Measurements from ENCODE around the gene ILK. TPM values are rescaled to one million over a fixed set of nuclear protein-coding genes. Genes with fewer than 3 reads are reported as not detected.

Gene ILK
- total and polyA plus RNA-seq, 2 donors: 216 to 578 TPM

DNA sequence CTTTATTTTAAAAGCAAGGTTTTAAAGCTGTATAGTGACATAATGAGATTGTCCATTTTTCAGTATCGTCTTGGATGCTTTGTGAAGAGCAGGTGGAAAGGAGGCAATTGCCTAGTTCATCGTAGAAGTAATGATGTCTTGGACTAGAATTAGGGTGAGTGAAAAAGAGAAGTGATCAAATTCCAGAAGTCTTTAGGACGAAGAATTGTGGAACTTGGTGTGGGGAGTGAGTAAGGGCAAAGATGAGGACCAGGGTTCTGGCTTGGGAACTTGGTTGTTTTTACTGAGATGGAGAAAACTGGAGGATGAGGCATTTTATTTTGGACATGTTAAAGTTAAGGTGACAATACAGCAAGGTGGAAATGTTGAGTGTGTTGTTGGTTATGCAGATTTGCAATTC, 1.2 kb downstream of the ILK start:
- WGBS: 8% methylated on average over 3 of the region's 3 CpGs
- H3K27ac ChIP-seq (ENCODE audit: low read depth): peak overlapping the region; percentile 27
- H3K36me3 ChIP-seq (ENCODE audit: insufficient read depth): no peaks in the 10 kb centered on the region
- H3K4me3 ChIP-seq (ENCODE audit: low read depth, low read length): peak overlapping the region; percentile 80
- DNase-seq (ENCODE audit: extremely low spot score): no peak
- H3K4me1 ChIP-seq (ENCODE audit: insufficient read depth): peaks cover 2% of the 10 kb centered on the region

DNA sequence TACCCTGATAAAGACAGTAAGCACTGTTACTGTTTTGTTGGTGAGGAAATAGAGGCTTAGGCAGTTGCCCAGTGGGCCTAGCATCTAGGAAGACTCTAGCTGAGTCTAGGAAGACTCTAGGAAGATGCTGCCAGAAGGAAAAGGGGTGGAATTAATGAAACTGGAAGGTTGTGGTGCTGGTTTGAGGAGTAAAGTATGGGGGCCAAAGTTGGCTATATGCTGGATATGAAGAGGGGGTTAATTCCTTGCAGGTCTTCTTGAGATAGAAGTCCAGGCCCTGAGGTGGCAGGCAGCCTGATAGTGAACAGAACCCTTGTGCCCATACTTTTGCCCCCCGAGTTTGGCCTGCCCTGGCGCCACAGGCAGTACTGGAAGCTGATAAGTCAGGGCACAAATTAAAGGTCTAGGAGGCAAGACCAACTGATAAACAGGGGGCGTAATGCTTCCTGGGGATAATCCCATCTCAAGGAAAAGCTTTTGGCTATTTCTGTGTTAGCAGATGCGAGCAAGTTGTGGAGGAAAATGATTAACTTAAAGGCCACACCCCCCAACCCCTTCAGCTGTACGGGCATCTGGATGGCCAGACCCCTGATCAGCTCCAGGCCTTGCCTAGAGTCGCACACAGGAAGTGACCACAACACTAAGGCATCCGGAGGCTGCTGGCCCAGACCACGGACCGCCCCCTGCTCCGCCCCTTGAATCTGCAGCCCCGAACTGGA, 3.1 kb downstream of the ILK start:
- WGBS: 4% methylated on average over 11 of the region's 11 CpGs
- peak; percentile 87 for DNase-seq (ENCODE audit: extremely low spot score)
- peaks cover 2% of the 10 kb centered on the region for H3K36me3 ChIP-seq (ENCODE audit: insufficient read depth)
- H3K4me1 ChIP-seq (ENCODE audit: insufficient read depth): peaks cover 2% of the 10 kb centered on the region
- no peak overlapping the region for H3K4me3 ChIP-seq (ENCODE audit: low read depth, low read length)
- peak overlapping the region; percentile 96 for H3K27ac ChIP-seq (ENCODE audit: low read depth)

DNA sequence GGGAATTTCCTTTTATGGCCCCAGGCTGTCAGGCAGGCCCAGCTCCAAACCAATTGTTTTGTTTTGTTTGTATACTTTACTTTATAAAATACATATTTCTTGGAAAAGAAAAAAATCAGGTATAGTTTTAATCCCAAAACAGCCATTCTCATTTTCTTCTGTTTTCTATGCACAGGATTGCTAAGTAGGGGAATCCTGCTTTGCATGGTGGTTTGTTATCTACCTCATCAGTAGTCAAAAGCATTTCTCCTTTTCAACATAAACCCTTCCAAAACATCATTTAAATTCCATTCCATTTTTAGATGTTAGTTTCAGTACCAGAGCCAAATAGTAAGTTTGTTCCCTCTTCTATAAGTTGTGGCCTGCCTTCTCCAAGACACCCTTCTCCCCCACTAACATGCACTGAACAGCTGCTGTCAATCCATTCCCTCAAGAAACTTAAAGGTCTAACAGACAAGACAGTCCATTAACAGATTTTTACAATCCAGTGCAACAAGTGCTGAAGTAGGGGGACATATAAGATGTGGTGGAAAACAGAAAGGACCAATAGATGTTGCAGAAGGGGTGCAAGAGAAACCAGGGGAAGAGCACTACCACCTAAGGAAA, 3.7 kb downstream of the ILK start:
- DNase-seq (ENCODE audit: extremely low spot score): no peak
- H3K4me3 ChIP-seq (ENCODE audit: low read depth, low read length): no peak overlapping the region

DNA sequence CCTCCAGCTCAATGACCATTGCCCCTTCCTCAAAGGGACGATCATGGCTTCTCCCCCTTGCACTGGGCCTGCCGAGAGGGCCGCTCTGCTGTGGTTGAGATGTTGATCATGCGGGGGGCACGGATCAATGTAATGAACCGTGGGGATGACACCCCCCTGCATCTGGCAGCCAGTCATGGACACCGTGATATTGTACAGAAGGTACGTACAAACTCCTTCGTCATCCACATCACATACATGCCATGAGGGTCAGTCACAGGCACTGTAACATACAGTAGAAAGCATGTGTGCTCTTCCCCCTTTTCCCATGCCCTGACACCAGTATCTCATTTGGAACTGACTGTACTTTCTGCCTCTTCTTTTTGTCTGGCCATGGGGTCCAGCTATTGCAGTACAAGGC, 4.4 kb downstream of the ILK start:
- DNase-seq (ENCODE audit: extremely low spot score): no peak
- H3K4me1 ChIP-seq (ENCODE audit: insufficient read depth): no peaks in the 10 kb centered on the region
- 86% methylated on average over 9 of the region's 9 CpGs for WGBS
- peaks cover 2% of the 10 kb centered on the region for H3K36me3 ChIP-seq (ENCODE audit: insufficient read depth)
- H3K4me3 ChIP-seq (ENCODE audit: low read depth, low read length): no peak overlapping the region
- H3K27ac ChIP-seq (ENCODE audit: low read depth): no peak overlapping the region

More for the DNA sequence above, 3.7 kb downstream of the ILK start:
- H3K36me3 ChIP-seq (ENCODE audit: insufficient read depth): peaks cover 2% of the 10 kb centered on the region
- no peaks in the 10 kb centered on the region for H3K4me1 ChIP-seq (ENCODE audit: insufficient read depth)
- H3K27ac ChIP-seq (ENCODE audit: low read depth): peak overlapping the region; percentile 80

DNA sequence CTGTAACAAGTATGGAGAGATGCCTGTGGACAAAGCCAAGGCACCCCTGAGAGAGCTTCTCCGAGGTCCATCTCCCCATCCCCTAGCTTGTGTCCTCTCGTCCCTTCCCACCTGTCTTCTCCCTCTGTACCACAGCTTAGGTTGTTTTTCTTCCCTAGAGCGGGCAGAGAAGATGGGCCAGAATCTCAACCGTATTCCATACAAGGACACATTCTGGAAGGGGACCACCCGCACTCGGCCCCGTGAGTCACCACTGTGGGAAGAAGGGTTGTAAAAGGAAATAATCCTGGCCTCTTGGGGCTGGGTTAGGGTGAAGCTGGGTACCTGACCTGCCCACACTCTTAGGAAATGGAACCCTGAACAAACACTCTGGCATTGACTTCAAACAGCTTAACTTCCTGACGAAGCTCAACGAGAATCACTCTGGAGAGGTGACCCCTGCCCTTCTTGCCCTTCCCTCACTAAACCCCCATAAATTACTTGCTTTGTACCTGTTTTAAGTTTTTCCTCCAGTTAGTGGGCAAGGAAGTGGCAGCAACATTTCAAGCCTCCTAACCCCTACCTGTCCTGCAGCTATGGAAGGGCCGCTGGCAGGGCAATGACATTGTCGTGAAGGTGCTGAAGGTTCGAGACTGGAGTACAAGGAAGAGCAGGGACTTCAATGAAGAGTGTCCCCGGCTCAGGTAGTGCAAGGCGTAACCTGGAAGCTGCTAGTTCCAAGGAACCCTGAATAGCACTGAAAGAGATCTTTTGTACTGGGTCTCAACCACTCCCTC, 5.3 kb downstream of the ILK start:
- Histone ChIP-seq H3K36me3 (ENCODE audit: insufficient read depth) (peaks cover 2% of the 10 kb centered on the region), H3K27ac (ENCODE audit: low read depth) (no peak overlapping the region), H3K4me1 (ENCODE audit: insufficient read depth) (no peaks in the 10 kb centered on the region), H3K4me3 (ENCODE audit: low read depth, low read length) (no peak overlapping the region)
- WGBS: 69% methylated on average over 14 of the region's 14 CpGs
- no peak for DNase-seq (ENCODE audit: extremely low spot score)

DNA sequence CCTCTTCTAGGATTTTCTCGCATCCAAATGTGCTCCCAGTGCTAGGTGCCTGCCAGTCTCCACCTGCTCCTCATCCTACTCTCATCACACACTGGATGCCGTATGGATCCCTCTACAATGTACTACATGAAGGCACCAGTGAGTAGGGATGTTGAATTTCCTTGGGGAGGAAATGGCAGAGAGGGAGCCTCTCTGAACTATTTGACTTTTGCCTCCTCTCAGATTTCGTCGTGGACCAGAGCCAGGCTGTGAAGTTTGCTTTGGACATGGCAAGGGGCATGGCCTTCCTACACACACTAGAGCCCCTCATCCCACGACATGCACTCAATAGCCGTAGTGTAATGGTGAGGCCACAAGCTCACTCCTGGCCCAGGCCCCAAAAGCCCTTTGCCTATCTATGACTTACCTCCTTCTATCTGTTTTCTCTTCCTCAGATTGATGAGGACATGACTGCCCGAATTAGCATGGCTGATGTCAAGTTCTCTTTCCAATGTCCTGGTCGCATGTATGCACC, 6.0 kb downstream of the ILK start:
- WGBS: 71% methylated on average over 8 of the region's 8 CpGs
- DNase-seq (ENCODE audit: extremely low spot score): no peak
- Histone ChIP-seq H3K4me3 (ENCODE audit: low read depth, low read length) (no peak overlapping the region), H3K4me1 (ENCODE audit: insufficient read depth) (no peaks in the 10 kb centered on the region), H3K27ac (ENCODE audit: low read depth) (no peak overlapping the region), H3K36me3 (ENCODE audit: insufficient read depth) (peaks cover 2% of the 10 kb centered on the region)

DNA sequence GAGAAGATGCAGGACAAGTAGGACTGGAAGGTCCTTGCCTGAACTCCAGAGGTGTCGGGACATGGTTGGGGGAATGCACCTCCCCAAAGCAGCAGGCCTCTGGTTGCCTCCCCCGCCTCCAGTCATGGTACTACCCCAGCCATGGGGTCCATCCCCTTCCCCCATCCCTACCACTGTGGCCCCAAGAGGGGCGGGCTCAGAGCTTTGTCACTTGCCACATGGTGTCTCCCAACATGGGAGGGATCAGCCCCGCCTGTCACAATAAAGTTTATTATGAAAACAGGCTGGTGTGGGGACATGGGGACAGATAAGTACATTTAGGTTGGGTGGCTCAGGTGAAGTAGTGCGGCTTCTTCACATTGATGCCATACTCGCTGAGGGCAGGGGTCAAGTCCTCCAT, 7.0 kb downstream of the ILK start:
- peaks cover 2% of the 10 kb centered on the region for H3K36me3 ChIP-seq (ENCODE audit: insufficient read depth)
- no peak for DNase-seq (ENCODE audit: extremely low spot score)
- no peaks in the 10 kb centered on the region for H3K4me1 ChIP-seq (ENCODE audit: insufficient read depth)
- H3K4me3 ChIP-seq (ENCODE audit: low read depth, low read length): no peak overlapping the region
- WGBS: 83% methylated on average over 6 of the region's 6 CpGs
- H3K27ac ChIP-seq (ENCODE audit: low read depth): no peak overlapping the region

DNA sequence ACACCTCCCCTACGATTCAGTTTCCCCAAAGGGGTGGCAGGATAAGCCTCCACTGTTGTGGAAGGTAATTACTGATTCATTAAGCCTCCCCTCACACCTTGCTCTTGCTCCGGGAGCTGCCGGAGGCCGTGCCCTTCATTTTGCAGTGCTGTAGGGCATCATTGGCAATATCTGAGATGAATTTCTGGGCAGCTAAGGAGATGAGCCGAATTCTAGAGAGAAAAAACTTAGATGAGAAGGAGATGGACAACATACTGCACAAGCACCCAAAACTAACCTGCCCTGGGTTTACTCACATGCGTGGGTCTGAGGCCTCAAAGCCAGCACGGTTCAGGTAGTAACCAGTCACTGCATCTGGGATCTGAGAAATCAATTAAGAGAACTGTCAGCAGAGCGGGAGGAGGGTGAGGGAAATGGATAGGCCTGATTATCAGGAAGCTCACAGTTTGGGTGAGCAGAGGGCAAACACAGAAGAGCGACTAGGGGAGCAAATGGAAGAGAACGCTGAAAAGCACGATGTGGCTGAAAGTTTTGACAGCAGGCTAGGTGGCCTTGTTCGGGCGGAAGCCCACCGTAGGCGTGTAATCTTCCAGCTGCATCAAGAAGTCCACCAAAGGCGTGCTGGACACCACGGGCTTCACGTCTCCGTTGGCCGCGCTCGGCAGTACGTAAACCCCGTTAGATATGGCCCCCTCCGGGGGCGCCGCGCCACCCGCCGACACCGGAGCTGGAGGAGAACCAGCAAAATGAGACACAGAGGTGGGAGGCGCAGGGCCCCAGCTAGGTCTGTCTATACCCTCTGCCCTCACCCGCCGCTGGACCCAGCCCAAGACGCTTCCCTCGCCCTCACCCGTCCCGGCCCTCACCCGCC, 7.8 kb downstream of the ILK start:
- Histone ChIP-seq H3K36me3 (ENCODE audit: insufficient read depth) (peaks cover 2% of the 10 kb centered on the region), H3K4me1 (ENCODE audit: insufficient read depth) (no peaks in the 10 kb centered on the region), H3K4me3 (ENCODE audit: low read depth, low read length) (peak overlapping the region; percentile 93), H3K27ac (ENCODE audit: low read depth) (peak overlapping the region; percentile 98)
- 10% methylated on average over 39 of the region's 39 CpGs for WGBS
- DNase-seq (ENCODE audit: extremely low spot score): no peak

DNA sequence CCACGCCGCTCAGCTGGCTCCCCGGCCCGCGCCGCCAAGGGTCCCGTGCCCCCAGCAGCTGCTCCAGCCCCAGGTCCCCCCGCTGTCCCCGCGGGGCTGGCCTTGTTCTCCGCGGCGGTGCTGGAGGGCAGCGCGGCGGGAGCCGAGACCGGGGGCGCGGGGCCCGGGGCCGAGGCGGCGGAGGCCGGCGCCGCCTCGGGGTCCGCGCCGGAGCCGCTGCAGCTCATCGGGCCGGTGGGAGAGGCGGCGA, 8.3 kb downstream of the ILK start:
- Histone ChIP-seq H3K4me1 (ENCODE audit: insufficient read depth) (no peaks in the 10 kb centered on the region), H3K4me3 (ENCODE audit: low read depth, low read length) (peak overlapping the region; percentile 93), H3K27ac (ENCODE audit: low read depth) (peak overlapping the region; percentile 98), H3K36me3 (ENCODE audit: insufficient read depth) (peaks cover 2% of the 10 kb centered on the region)
- no peak for DNase-seq (ENCODE audit: extremely low spot score)
- WGBS: under 1% methylated on average over 36 of the region's 36 CpGs

DNA sequence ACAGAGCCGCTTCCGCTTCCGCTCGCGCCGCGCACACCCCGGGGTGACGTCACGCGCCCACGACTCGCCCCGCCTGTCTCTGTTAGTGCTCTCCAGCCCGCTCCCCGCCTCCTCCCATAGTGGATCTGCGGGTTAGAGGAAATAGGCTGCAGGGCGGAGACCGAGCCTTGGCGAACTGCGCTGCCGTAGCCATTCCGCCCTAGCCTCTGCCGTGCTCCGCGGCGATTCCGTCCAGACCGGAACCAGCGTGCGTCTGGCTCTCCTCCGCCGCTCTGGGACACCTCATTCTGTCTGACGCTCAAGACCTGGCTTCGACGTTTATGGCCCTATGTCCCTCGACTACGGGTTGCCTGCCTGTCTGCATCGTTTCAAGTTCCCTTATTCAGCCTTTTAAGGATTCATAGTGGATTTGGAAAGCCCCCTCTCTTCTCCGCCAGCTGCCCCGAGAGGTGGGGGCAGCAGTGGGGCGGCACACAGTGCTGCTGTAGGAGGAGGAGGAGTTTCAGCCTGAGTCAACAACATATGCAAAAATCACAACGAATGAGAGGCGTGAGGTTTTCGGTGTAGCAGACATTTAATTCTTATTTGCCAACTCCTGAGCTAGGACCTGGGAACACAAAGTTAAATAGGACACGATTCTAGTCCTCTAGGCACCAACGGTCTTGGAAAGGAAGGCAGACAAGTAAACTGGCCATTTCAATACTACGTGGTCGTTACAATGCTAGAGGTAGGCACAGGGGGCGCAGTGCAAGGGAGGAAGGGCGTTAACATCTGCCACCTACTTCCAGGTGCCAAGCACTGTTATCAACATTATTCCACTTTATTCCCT, 8.9 kb downstream of the ILK start, which contains the start of gene TAF10:
TSS of gene TAF10 (minus strand) at position 4 of the 829 bp plus-strand sequence. CDS start 27 bp downstream, outside the sequence.
- under 1% methylated on average over 51 of the region's 51 CpGs for WGBS
- Histone ChIP-seq H3K4me1 (ENCODE audit: insufficient read depth) (no peaks in the 10 kb centered on the region), H3K4me3 (ENCODE audit: low read depth, low read length) (peak within 1 kb of the TSS; percentile 93), H3K36me3 (ENCODE audit: insufficient read depth) (peaks cover 2% of the 10 kb centered on the region), H3K27ac (ENCODE audit: low read depth) (peak within 1 kb of the TSS; percentile 98)
- DNase-seq (ENCODE audit: extremely low spot score): peak; percentile 91

DNA sequence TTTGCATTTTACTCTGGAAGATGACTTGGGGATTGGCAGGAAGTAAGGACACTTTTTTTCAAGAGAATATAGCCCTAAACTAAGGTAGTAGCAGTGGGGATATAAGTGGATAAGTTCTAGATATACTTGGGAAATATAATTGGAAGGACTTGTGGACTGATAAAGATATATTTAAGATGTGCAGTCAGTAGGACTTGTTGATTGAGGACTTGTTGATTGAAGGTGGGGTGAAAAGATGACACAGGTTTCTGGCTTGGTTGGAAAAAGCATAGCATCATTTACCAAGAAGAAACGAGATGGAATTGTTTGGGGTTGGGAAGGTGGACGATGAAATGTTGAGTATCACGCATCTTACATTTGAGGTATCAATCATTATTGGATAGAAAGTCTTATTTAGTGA, 9.9 kb downstream of the ILK start:
- WGBS: 90% methylated on average over 3 of the region's 3 CpGs
- H3K4me3 ChIP-seq (ENCODE audit: low read depth, low read length): no peak overlapping the region
- no peaks in the 10 kb centered on the region for H3K4me1 ChIP-seq (ENCODE audit: insufficient read depth)
- H3K36me3 ChIP-seq (ENCODE audit: insufficient read depth): peaks cover 2% of the 10 kb centered on the region
- no peak for DNase-seq (ENCODE audit: extremely low spot score)
- no peak overlapping the region for H3K27ac ChIP-seq (ENCODE audit: low read depth)

DNA sequence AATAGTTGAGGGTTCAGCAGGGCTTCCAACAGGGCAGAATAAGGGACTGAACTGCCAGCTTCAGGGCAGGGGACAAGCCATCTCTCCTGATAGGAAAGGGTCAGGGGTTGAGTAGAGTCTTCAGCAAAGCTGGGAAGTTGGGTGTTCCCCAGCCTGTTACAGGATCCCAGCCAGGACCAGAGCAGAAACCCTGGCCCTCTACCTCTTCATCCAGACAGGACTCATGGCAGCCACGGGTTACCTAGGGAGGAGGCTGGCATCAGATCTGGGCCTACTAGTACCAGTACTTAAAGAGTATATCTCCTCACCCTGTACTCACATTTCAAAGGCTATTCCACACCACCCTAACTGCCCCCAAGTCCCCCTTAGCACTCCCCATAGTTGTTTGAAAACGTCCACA, 10.9 kb downstream of the ILK start:
- Histone ChIP-seq H3K36me3 (ENCODE audit: insufficient read depth) (peaks cover 2% of the 10 kb centered on the region), H3K27ac (ENCODE audit: low read depth) (no peak overlapping the region), H3K4me1 (ENCODE audit: insufficient read depth) (no peaks in the 10 kb centered on the region), H3K4me3 (ENCODE audit: low read depth, low read length) (no peak overlapping the region)
- DNase-seq (ENCODE audit: extremely low spot score): no peak
- 80% methylated on average over 2 of the region's 2 CpGs for WGBS
